ENCODE results near the gene MAML2.
A peak's percentile ranks its signal among the peaks of the same experiment; 100 is the strongest.

The MAML2 gene

GRCh38 chr11:96342961-96343711, at the start of gene MAML2:
Gene MAML2 (minus strand): TSS chr11:96343195. CDS start chr11:96341895, 1,300 bp downstream.
- H3K4me1 ChIP-seq (ENCODE audit: control insufficient read depth, insufficient read depth, low read length), result peaks cover 39% of the 10 kb centered on the region
- H3K9me3 ChIP-seq (ENCODE audit: control insufficient read depth, insufficient read depth, low read length), result 0 out of 2 replicates have a peak, but pooled peaks cover 2% of the 10 kb centered on the region
- H3K27me3 ChIP-seq (ENCODE audit: control insufficient read depth, insufficient read depth, low read length), result peaks cover 11% of the 10 kb centered on the region
- no peak within 1 kb of the TSS for H3K27ac ChIP-seq (ENCODE audit: low read depth, low read length)
- peak within 1 kb of the TSS; percentile 66; the same call in 1 of the 2 replicates for H3K9ac ChIP-seq (ENCODE audit: low read depth, low read length)
- peak within 1 kb of the TSS; percentile 90 for H3K4me3 ChIP-seq (ENCODE audit: low read depth, low read length)
- no peaks in the 10 kb centered on the region for H3K36me3 ChIP-seq (ENCODE audit: control insufficient read depth, insufficient read depth, low read length)

DNA sequence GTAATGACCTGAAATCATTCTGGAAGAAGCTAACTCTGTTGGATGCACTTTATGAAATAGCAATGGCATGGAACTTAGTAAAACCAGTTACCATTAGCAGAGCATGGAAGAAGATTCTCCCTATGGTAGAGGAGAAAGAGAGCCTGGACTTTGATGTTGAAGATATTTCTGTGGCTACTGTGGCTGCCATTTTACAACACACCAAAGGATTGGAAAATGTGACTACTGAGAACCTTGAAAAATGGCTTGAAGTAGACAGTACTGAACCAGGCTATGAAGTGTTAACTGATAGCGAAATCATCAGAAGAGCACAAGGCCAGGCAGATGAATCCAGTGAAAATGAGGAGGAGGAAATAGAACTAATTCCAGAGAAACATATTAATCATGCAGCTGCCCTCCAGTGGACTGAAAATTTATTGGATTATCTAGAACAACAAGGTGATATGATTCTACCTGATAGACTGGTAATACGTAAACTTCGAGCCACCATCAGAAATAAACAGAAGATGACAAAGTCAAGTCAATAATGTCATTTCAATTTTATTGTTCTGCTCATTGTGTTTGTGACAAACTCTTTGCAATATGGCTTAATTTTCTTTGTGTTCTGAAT, 48.8 kb upstream of the MAML2 start:
- H3K4me3 ChIP-seq (ENCODE audit: low read depth, low read length), result no peak overlapping the region
- H3K4me1 ChIP-seq (ENCODE audit: control insufficient read depth, insufficient read depth, low read length), result peaks cover 11% of the 10 kb centered on the region
- no peaks in the 10 kb centered on the region for H3K9me3 ChIP-seq (ENCODE audit: control insufficient read depth, insufficient read depth, low read length)
- H3K9ac ChIP-seq (ENCODE audit: low read depth, low read length), result no peak overlapping the region
- no peak overlapping the region for H3K27ac ChIP-seq (ENCODE audit: low read depth, low read length)
- H3K36me3 ChIP-seq (ENCODE audit: control insufficient read depth, insufficient read depth, low read length), result no peaks in the 10 kb centered on the region
- H3K27me3 ChIP-seq (ENCODE audit: control insufficient read depth, insufficient read depth, low read length), result no peaks in the 10 kb centered on the region

GRCh38 chr11:96390488-96390792, 47.4 kb upstream of the MAML2 start:
- peak overlapping the region; percentile 82 for H3K9ac ChIP-seq (ENCODE audit: low read depth, low read length)
- H3K4me1 ChIP-seq (ENCODE audit: control insufficient read depth, insufficient read depth, low read length), result peaks cover 11% of the 10 kb centered on the region
- peak overlapping the region; percentile 90 for H3K4me3 ChIP-seq (ENCODE audit: low read depth, low read length)
- H3K27me3 ChIP-seq (ENCODE audit: control insufficient read depth, insufficient read depth, low read length), result no peaks in the 10 kb centered on the region
- H3K27ac ChIP-seq (ENCODE audit: low read depth, low read length), result peak overlapping the region; percentile 84
- no peaks in the 10 kb centered on the region for H3K9me3 ChIP-seq (ENCODE audit: control insufficient read depth, insufficient read depth, low read length)
- no peaks in the 10 kb centered on the region for H3K36me3 ChIP-seq (ENCODE audit: control insufficient read depth, insufficient read depth, low read length)

GRCh38 chr11:96389720-96390487, 46.9 kb upstream of the MAML2 start, which contains the start of the genes CCDC82 and JRKL:
Gene CCDC82 (minus strand): TSS chr11:96389912. CDS start chr11:96384747, 5,165 bp downstream.
Gene JRKL (plus strand): TSS chr11:96390013. CDS start chr11:96390650, 637 bp downstream.
- Histone ChIP-seq H3K4me3 (ENCODE audit: low read depth, low read length) (peak within 1 kb of the TSS; percentile 90), H3K4me1 (ENCODE audit: control insufficient read depth, insufficient read depth, low read length) (peaks cover 11% of the 10 kb centered on the region), H3K27ac (ENCODE audit: low read depth, low read length) (peak within 1 kb of the TSS; percentile 96)

GRCh38 chr11:96388891-96389719, 46.1 kb upstream of the MAML2 start:
- Histone ChIP-seq H3K9ac (ENCODE audit: low read depth, low read length) (peak overlapping the region; percentile 84), H3K9me3 (ENCODE audit: control insufficient read depth, insufficient read depth, low read length) (no peaks in the 10 kb centered on the region), H3K4me1 (ENCODE audit: control insufficient read depth, insufficient read depth, low read length) (peaks cover 11% of the 10 kb centered on the region), H3K27ac (ENCODE audit: low read depth, low read length) (peak overlapping the region; percentile 96), H3K36me3 (ENCODE audit: control insufficient read depth, insufficient read depth, low read length) (peaks cover 3% of the 10 kb centered on the region; the same call in 1 of the 2 replicates), H3K27me3 (ENCODE audit: control insufficient read depth, insufficient read depth, low read length) (no peaks in the 10 kb centered on the region), H3K4me3 (ENCODE audit: low read depth, low read length) (peak overlapping the region; percentile 90)

More at GRCh38 chr11:96389720-96390487, 46.9 kb upstream of the MAML2 start, which contains the start of the genes CCDC82 and JRKL:
- Histone ChIP-seq H3K27me3 (ENCODE audit: control insufficient read depth, insufficient read depth, low read length) (no peaks in the 10 kb centered on the region), H3K9ac (ENCODE audit: low read depth, low read length) (peak within 1 kb of the TSS; percentile 84), H3K9me3 (ENCODE audit: control insufficient read depth, insufficient read depth, low read length) (no peaks in the 10 kb centered on the region), H3K36me3 (ENCODE audit: control insufficient read depth, insufficient read depth, low read length) (no peaks in the 10 kb centered on the region)

GRCh38 chr11:96385187-96385586, 42.2 kb upstream of the MAML2 start:
- Histone ChIP-seq H3K36me3 (ENCODE audit: control insufficient read depth, insufficient read depth, low read length) (peaks cover 31% of the 10 kb centered on the region), H3K9me3 (ENCODE audit: control insufficient read depth, insufficient read depth, low read length) (no peaks in the 10 kb centered on the region), H3K9ac (ENCODE audit: low read depth, low read length) (no peak overlapping the region), H3K4me3 (ENCODE audit: low read depth, low read length) (no peak overlapping the region), H3K4me1 (ENCODE audit: control insufficient read depth, insufficient read depth, low read length) (peaks cover 8% of the 10 kb centered on the region), H3K27me3 (ENCODE audit: control insufficient read depth, insufficient read depth, low read length) (no peaks in the 10 kb centered on the region), H3K27ac (ENCODE audit: low read depth, low read length) (no peak overlapping the region)

- Histone ChIP-seq H3K9ac (ENCODE audit: low read depth, low read length) (no peak overlapping the region), H3K4me3 (ENCODE audit: low read depth, low read length) (no peak overlapping the region), H3K36me3 (ENCODE audit: control insufficient read depth, insufficient read depth, low read length) (peaks cover 31% of the 10 kb centered on the region), H3K4me1 (ENCODE audit: control insufficient read depth, insufficient read depth, low read length) (peaks cover 8% of the 10 kb centered on the region), H3K27me3 (ENCODE audit: control insufficient read depth, insufficient read depth, low read length) (no peaks in the 10 kb centered on the region), H3K27ac (ENCODE audit: low read depth, low read length) (no peak overlapping the region), H3K9me3 (ENCODE audit: control insufficient read depth, insufficient read depth, low read length) (no peaks in the 10 kb centered on the region)
These were observed 41.2 kb upstream of the MAML2 start for GRCh38 chr11:96384156-96384555.

GRCh38 chr11:96376796-96377195, 33.8 kb upstream of the MAML2 start:
- H3K36me3 ChIP-seq (ENCODE audit: control insufficient read depth, insufficient read depth, low read length), result peaks cover 18% of the 10 kb centered on the region
- no peak overlapping the region for H3K9ac ChIP-seq (ENCODE audit: low read depth, low read length)
- H3K27me3 ChIP-seq (ENCODE audit: control insufficient read depth, insufficient read depth, low read length), result no peaks in the 10 kb centered on the region
- H3K4me1 ChIP-seq (ENCODE audit: control insufficient read depth, insufficient read depth, low read length), result no peaks in the 10 kb centered on the region
- H3K27ac ChIP-seq (ENCODE audit: low read depth, low read length), result no peak overlapping the region
- H3K9me3 ChIP-seq (ENCODE audit: control insufficient read depth, insufficient read depth, low read length), result no peaks in the 10 kb centered on the region
- H3K4me3 ChIP-seq (ENCODE audit: low read depth, low read length), result no peak overlapping the region

GRCh38 chr11:96373826-96374225, 30.8 kb upstream of the MAML2 start:
- Histone ChIP-seq H3K27ac (ENCODE audit: low read depth, low read length) (no peak overlapping the region), H3K4me1 (ENCODE audit: control insufficient read depth, insufficient read depth, low read length) (no peaks in the 10 kb centered on the region), H3K9me3 (ENCODE audit: control insufficient read depth, insufficient read depth, low read length) (no peaks in the 10 kb centered on the region), H3K4me3 (ENCODE audit: low read depth, low read length) (no peak overlapping the region), H3K9ac (ENCODE audit: low read depth, low read length) (no peak overlapping the region), H3K36me3 (ENCODE audit: control insufficient read depth, insufficient read depth, low read length) (peaks cover 8% of the 10 kb centered on the region), H3K27me3 (ENCODE audit: control insufficient read depth, insufficient read depth, low read length) (no peaks in the 10 kb centered on the region)

DNA sequence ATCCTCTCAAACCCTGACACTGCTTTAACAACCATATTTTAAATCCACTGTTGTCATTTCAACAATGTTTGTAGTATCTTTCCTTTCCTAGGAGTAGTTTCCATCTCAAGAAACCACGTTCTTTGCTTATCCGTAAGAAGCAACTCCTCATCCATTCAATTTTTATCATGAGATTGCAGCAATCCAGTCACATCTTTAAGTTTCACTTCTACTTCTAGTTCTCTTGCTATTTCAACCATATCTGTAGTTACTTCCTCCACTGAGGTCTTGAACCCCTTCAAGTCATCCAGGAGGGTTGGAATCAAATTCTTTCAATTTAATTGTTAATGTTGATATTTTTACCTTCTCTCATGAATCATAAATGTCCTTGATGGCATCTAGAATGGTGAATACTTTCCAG, 24.3 kb upstream of the MAML2 start:
- Histone ChIP-seq H3K4me1 (ENCODE audit: control insufficient read depth, insufficient read depth, low read length) (no peaks in the 10 kb centered on the region), H3K9ac (ENCODE audit: low read depth, low read length) (no peak overlapping the region), H3K27ac (ENCODE audit: low read depth, low read length) (no peak overlapping the region), H3K36me3 (ENCODE audit: control insufficient read depth, insufficient read depth, low read length) (0 out of 2 replicates have a peak, but pooled peaks cover 7% of the 10 kb centered on the region), H3K4me3 (ENCODE audit: low read depth, low read length) (no peak overlapping the region), H3K9me3 (ENCODE audit: control insufficient read depth, insufficient read depth, low read length) (no peaks in the 10 kb centered on the region), H3K27me3 (ENCODE audit: control insufficient read depth, insufficient read depth, low read length) (no peaks in the 10 kb centered on the region)

Measured in HUES48 (cell line).